Activated T-cell treated with anti-CD3 and anti-CD28 coated beads for 48 hours (primary cell): Measurements from ENCODE around the gene ANKRD7.
"Not testable (repeated sequence)": the region's sequence is repeated elsewhere in the genome, so short reads cannot be mapped to it uniquely, and the experiment has no call there.

Experiments
- DNase-seq: peaks from one replicate; pipeline ENCODE4 v3.0.0-alpha.2; 2020; ENCODE audit warnings: low read depth

Gene ANKRD7

GRCh38 chr7:118233799-118234198 lies 9.3 kb downstream of the ANKRD7 start:
- DNase-seq, result no peak

GRCh38 chr7:118239014-118239413 lies 14.5 kb downstream of the ANKRD7 start:
- no peak for DNase-seq

GRCh38 chr7:118240320-118240719 lies 15.8 kb downstream of the ANKRD7 start:
- not testable (repeated sequence) for DNase-seq

- no peak for DNase-seq
Observed at GRCh38 chr7:118243695-118244094, 19.2 kb downstream of the ANKRD7 start.

- no peak for DNase-seq
Observed at GRCh38 chr7:118245267-118246040, 20.9 kb downstream of the ANKRD7 start.

- DNase-seq, result no peak
Observed at GRCh38 chr7:118250860-118251494, 26.5 kb downstream of the ANKRD7 start.

- DNase-seq, result no peak
Observed at GRCh38 chr7:118252087-118252486, 27.6 kb downstream of the ANKRD7 start.

GRCh38 chr7:118259115-118259514 lies 34.6 kb downstream of the ANKRD7 start:
- no peak for DNase-seq

- DNase-seq, result no peak
Observed at GRCh38 chr7:118264836-118265235, 40.3 kb downstream of the ANKRD7 start.

GRCh38 chr7:118280319-118281012 lies 56.0 kb downstream of the ANKRD7 start:
- DNase-seq, result no peak

GRCh38 chr7:118281196-118281595 lies 56.7 kb downstream of the ANKRD7 start:
- no peak for DNase-seq

- DNase-seq, result no peak
Observed at GRCh38 chr7:118285358-118285757, 60.9 kb downstream of the ANKRD7 start.

- no peak for DNase-seq
Observed at GRCh38 chr7:118286131-118286530, 61.6 kb downstream of the ANKRD7 start.

GRCh38 chr7:118288098-118288497 lies 63.6 kb downstream of the ANKRD7 start:
- DNase-seq, result no peak

GRCh38 chr7:118289476-118289875 lies 65.0 kb downstream of the ANKRD7 start:
- DNase-seq, result no peak
